NT2/D1 (cell line): ENCODE data around the gene DUSP15.

Source experiments
- DNase-seq: peaks from one replicate; pipeline ENCODE4 v3.0.0-alpha.2; 2011; ENCODE audit warnings: low read depth, low spot score
- H3K27me3 ChIP-seq: 2 replicates; pipeline ENCODE4 v1.6.0; 2011; ENCODE audit warnings: mild to moderate bottlenecking; ENCODE audit not compliant: insufficient read length, insufficient read depth
- H3K36me3 ChIP-seq: 2 replicates; pipeline ENCODE4 v1.6.1; 2011; ENCODE audit warnings: mild to moderate bottlenecking, low read length, mixed read lengths; ENCODE audit not compliant: insufficient read depth, insufficient read length
- H3K4me1 ChIP-seq: 2 replicates; pipeline ENCODE4 v1.5.1; 2011; ENCODE audit not compliant: insufficient read depth, insufficient read length
- H3K4me3 ChIP-seq: 2 replicates; pipeline ENCODE4 v1.5.1; 2011; ENCODE audit warnings: low read depth; ENCODE audit not compliant: insufficient read length
- H3K9ac ChIP-seq: 2 replicates; pipeline ENCODE4 v1.6.0; 2011; ENCODE audit warnings: low read depth; ENCODE audit not compliant: insufficient read length
- H3K9me3 ChIP-seq: 2 replicates; pipeline ENCODE4 v1.5.1; 2011; ENCODE audit warnings: mild to moderate bottlenecking, low read length; ENCODE audit not compliant: insufficient read depth
- SUZ12 ChIP-seq: IDR thresholded peaks from 2 replicates; pipeline ENCODE4 v1.6.1; 2011; ENCODE audit not compliant: insufficient read length, insufficient read depth; ENCODE audit errors: extremely low read depth
- YY1 ChIP-seq: IDR thresholded peaks from 2 replicates; pipeline ENCODE4 v1.6.1; 2011; ENCODE audit not compliant: insufficient read length, insufficient read depth
- ZNF274 ChIP-seq: IDR thresholded peaks from 2 replicates; pipeline ENCODE4 v1.6.1; 2011; ENCODE audit warnings: mild to moderate bottlenecking, low read depth, low read length

Gene DUSP15

GRCh38 chr20:31823360-31824124 lies 46.8 kb downstream of the DUSP15 start:
- DNase-seq = no peak
- H3K36me3 ChIP-seq = peaks cover 5% of the 10 kb centered on the region
- TF ChIP-seq YY1 (no peak), SUZ12 (no peak), ZNF274 (no peak)
- H3K27me3 ChIP-seq = no peaks in the 10 kb centered on the region
- H3K4me1 ChIP-seq = peaks cover 15% of the 10 kb centered on the region
- no peaks in the 10 kb centered on the region for H3K9me3 ChIP-seq
- no peak overlapping the region for H3K4me3 ChIP-seq
- H3K9ac ChIP-seq = peak overlapping the region; percentile 36

DNA sequence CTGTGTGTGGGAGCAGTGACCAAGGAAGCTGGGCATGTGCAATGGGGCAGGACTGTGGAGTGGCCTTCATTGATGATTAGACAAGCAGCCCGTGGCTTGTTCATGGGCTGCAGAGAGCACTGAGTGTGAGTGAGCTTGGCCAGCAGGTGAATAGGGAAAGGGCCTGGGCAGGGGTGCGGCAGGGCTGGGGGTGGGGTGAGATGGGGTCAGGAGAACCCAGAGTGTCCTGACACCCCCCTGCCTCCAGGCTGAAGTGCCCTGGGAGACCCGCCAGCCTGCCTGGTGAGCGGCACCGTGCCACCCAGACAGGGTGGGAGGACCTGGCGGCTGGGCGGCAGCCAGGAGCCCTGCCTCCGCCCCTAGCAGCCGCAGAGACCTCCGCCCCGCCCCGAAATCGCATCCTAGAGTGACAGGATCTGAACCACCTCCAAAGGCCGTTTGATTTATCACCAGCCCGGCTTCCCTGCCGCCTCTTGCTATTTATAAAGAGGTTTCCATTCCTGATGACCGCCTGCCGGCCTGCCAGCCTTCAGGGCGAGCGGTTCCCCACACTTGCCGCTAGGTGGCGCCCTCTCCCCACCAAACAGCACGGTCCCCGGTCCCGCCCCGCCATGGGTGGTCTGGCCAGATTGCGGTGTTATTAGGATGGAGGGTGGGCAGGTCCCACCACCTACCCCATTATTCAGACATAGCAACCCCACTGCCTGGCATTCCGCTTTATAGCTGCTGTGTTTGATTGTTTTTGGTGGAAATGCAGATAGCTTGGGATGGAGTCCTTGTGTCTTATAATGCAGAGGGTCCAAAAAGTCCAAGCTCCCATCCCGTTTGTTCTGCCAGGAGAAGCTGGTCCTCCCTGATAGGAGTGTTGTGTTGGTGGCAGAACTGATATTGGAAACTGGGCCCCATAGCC lies 47.7 kb downstream of the DUSP15 start:
- no peak for TF ChIP-seq YY1
- TF ChIP-seq SUZ12 = no peak
- TF ChIP-seq ZNF274 = no peak
- no peak overlapping the region for H3K9ac ChIP-seq
- no peaks in the 10 kb centered on the region for H3K27me3 ChIP-seq
- H3K9me3 ChIP-seq = no peaks in the 10 kb centered on the region
- peaks cover 5% of the 10 kb centered on the region for H3K36me3 ChIP-seq
- no peak overlapping the region for H3K4me3 ChIP-seq
- H3K4me1 ChIP-seq = peaks cover 15% of the 10 kb centered on the region
- no peak for DNase-seq

GRCh38 chr20:31821427-31821826 lies 48.9 kb downstream of the DUSP15 start:
- Histone ChIP-seq H3K36me3 (no peaks in the 10 kb centered on the region), H3K4me1 (peaks cover 15% of the 10 kb centered on the region), H3K9me3 (no peaks in the 10 kb centered on the region), H3K27me3 (no peaks in the 10 kb centered on the region), H3K9ac (no peak overlapping the region), H3K4me3 (no peak overlapping the region)
- no peak for TF ChIP-seq YY1
- no peak for DNase-seq

- H3K27me3 ChIP-seq = no peaks in the 10 kb centered on the region
- DNase-seq = no peak
- no peaks in the 10 kb centered on the region for H3K36me3 ChIP-seq
- no peak for TF ChIP-seq SUZ12
- no peak for TF ChIP-seq YY1
- TF ChIP-seq ZNF274 = no peak
- no peaks in the 10 kb centered on the region for H3K9me3 ChIP-seq
- H3K9ac ChIP-seq = no peak overlapping the region
- H3K4me1 ChIP-seq = peaks cover 22% of the 10 kb centered on the region
- H3K4me3 ChIP-seq = no peak overlapping the region
Measured at GRCh38 chr20:31820228-31820627, 50.1 kb downstream of the DUSP15 start.

DNA sequence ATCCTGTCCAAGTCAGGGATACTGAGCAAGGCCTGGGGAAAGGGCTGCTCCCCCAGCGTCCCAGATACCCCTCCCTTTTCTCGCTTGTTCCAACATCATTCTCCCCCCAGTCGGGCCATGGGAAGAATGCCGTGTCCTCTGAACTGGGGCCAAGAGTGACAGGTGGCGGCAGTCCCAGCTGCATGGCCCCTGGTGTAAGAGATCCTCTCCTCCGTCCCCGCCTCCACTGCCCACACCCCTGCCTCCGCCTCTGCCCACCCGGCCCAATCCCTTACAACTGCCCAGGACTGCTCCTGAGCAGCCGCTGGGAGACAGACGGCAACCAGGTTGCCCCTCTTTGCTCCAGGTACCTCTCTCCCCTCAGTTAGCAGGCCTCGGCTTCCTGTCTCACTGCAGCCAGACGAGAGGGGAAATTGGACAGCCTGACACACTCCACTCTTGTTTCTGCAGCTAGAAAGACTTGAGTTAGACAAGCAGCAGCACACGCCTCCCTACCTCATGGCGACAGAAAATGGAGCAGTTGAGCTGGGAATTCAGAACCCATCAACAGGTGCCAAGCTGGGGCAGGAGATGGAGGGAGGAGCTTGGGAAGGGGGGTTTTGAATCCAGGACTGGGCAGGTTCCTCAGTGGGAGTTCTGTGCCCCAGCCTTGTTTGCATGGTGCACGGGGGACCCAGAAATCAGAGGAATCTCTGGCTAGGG lies 51.1 kb downstream of the DUSP15 start, which contains the start of gene MYLK2:
Gene MYLK2 (plus strand): TSS at position 274 of the 702 bp plus-strand sequence. CDS start 225 bp downstream, at position 499.
- Histone ChIP-seq H3K9ac (no peak within 1 kb of the TSS), H3K27me3 (no peaks in the 10 kb centered on the region), H3K4me3 (no peak within 1 kb of the TSS), H3K9me3 (no peaks in the 10 kb centered on the region), H3K36me3 (no peaks in the 10 kb centered on the region), H3K4me1 (peaks cover 22% of the 10 kb centered on the region)
- no peak for TF ChIP-seq SUZ12
- TF ChIP-seq YY1 = no peak
- TF ChIP-seq ZNF274 = no peak
- no peak for DNase-seq

- Histone ChIP-seq H3K27me3 (no peaks in the 10 kb centered on the region), H3K9ac (no peak overlapping the region), H3K4me1 (peaks cover 16% of the 10 kb centered on the region), H3K9me3 (no peaks in the 10 kb centered on the region), H3K4me3 (no peak overlapping the region), H3K36me3 (no peaks in the 10 kb centered on the region)
- TF ChIP-seq SUZ12 (no peak), ZNF274 (no peak)
- DNase-seq = no peak
Measured at GRCh38 chr20:31818376-31818908, 51.9 kb downstream of the DUSP15 start.
